Measurements from ENCODE around the gene RGS9BP. TPM values are rescaled to one million over a fixed set of nuclear protein-coding genes. Genes with fewer than 3 reads are reported as not detected.

The RGS9BP gene
- total and polyA plus RNA-seq, 2 experiments from 2014 or later = 0.08 to 0.22 TPM

DNA sequence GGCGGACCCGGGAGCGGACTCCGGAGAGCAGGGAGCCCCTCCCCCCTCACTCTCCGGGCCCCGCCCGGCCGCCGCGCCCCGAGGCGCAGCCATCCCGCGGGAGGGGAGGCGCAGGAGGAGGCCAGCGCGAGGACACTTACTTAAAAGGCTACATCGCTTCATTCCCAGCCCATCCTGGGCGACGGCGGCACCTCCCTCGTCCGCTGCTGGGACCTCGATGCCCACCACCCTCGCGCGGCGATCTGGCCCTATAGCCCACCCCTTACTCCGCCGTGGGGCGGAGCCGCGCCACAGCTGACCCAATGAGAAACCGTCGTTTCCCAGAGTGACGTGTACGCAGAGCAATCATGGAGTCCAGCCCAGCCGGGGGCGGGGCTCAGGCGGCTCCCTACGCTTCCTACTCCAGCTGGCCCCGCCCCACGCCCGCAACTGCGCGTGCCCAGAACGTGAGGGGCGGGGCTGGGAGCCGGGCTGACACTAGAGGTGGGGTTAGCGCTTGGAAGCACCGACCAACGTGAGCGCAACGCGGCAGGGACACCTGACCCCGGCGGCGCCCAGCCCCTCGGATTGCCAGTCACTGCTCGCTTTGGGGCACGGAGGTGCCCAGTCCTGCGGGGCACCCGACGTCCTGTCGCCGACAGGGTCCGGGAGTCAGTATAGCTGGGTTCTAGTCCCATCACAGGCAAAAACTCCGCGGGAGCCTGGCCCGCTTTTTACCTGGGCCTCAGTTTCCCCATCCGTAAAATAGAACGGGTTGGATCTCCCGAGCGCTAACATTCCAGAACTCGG, 523 bp upstream of the RGS9BP start, which contains the start of gene ANKRD27:
Gene ANKRD27, minus strand, starts transcription at position 250 of the 789 bp plus-strand sequence. CDS start 16,165 bp downstream, outside the sequence.
- H3K4me1 ChIP-seq (ENCODE audit: insufficient read depth) = peaks cover 18% of the 10 kb centered on the region
- WGBS, 2 experiments (ENCODE audit: low coverage in 1 of 2, low lambda C conversion rate in 2 of 2, missing lambda C conversion rate in 2 of 2) = 1 to 3% methylated on average over 39 to 73 of the region's 75 CpGs
- H2AFZ ChIP-seq = peak within 1 kb of the TSS; percentile 94
- no peaks in the 10 kb centered on the region; the same call in 1 of the 2 replicates for H4K20me1 ChIP-seq (ENCODE audit: insufficient read depth)
- H3K9me3 ChIP-seq (ENCODE audit: low read depth) = no peaks in the 10 kb centered on the region
- H3K4me3 ChIP-seq = peak within 1 kb of the TSS; percentile 80
- no peaks in the 10 kb centered on the region for H3K9me2 ChIP-seq (ENCODE audit: insufficient read depth)
- TF ChIP-seq EZH2phosphoT487 (IDR thresholded peaks at IDR 0.05; ENCODE audit: insufficient read depth, low read depth) = no peak
- no peak for TF ChIP-seq EZH2 (IDR thresholded peaks at IDR 0.05; ENCODE audit: insufficient read depth, poor library complexity, severe bottlenecking)
- H3K27ac ChIP-seq = peak within 1 kb of the TSS; percentile 45; the same call in 1 of the 2 replicates
- H3K27me3 ChIP-seq (replicated peaks; ENCODE audit: insufficient read depth) = peaks cover 19% of the 10 kb centered on the region
- no peaks in the 10 kb centered on the region for H3F3A ChIP-seq (ENCODE audit: insufficient read depth)
- H3K4me2 ChIP-seq (ENCODE audit: unreplicated experiment) = peak within 1 kb of the TSS; percentile 94
- peaks cover 47% of the 10 kb centered on the region for H3K79me2 ChIP-seq (ENCODE audit: insufficient read depth)
- no peaks in the 10 kb centered on the region for H3K36me3 ChIP-seq (ENCODE audit: low read depth)
- in situ Hi-C loops (cut with MboI) = no loop called here
- peak within 1 kb of the TSS; percentile 80 for H3K9ac ChIP-seq
- peak; percentile 99 for DNase-seq

DNA sequence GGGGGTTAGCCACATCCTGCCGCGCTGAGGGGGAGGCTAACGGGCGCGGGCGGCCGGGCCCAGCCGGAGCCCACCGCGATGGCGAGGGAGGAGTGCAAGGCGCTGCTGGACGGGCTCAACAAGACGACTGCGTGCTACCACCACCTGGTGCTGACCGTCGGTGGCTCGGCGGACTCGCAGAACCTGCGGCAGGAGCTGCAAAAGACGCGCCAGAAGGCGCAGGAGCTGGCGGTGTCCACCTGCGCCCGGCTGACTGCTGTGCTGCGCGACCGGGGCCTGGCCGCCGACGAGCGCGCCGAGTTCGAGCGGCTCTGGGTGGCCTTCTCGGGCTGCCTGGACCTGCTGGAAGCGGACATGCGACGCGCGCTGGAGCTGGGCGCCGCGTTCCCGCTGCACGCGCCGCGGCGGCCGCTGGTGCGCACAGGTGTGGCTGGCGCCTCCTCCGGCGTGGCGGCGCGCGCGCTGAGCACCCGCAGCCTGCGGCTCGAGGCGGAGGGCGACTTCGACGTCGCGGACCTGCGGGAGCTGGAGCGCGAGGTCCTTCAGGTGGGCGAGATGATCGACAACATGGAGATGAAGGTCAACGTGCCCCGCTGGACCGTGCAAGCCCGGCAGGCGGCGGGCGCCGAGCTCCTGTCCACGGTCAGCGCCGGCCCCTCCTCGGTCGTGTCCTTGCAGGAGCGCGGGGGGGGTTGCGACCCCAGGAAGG, 692 bp downstream of the RGS9BP start:
- Histone ChIP-seq H3K9me3 (ENCODE audit: low read depth) (no peaks in the 10 kb centered on the region), H3K9me2 (ENCODE audit: insufficient read depth) (no peaks in the 10 kb centered on the region), H4K20me1 (ENCODE audit: insufficient read depth) (no peaks in the 10 kb centered on the region; the same call in 1 of the 2 replicates), H3K36me3 (ENCODE audit: low read depth) (no peaks in the 10 kb centered on the region), H3K4me1 (ENCODE audit: insufficient read depth) (peaks cover 18% of the 10 kb centered on the region), H3K4me3 (peak overlapping the region; percentile 80), H3F3A (ENCODE audit: insufficient read depth) (no peaks in the 10 kb centered on the region), H3K9ac (no peak overlapping the region), H3K4me2 (ENCODE audit: unreplicated experiment) (peak overlapping the region; percentile 89), H3K27ac (no peak overlapping the region), H3K27me3 (replicated peaks; ENCODE audit: insufficient read depth) (peaks cover 19% of the 10 kb centered on the region), H2AFZ (peak overlapping the region; percentile 94), H3K79me2 (ENCODE audit: insufficient read depth) (peaks cover 34% of the 10 kb centered on the region)
- no peak for TF ChIP-seq EZH2phosphoT487 (IDR thresholded peaks at IDR 0.05; ENCODE audit: insufficient read depth, low read depth)
- peak; percentile 67 for TF ChIP-seq EZH2 (IDR thresholded peaks at IDR 0.05; ENCODE audit: insufficient read depth, poor library complexity, severe bottlenecking)
- in situ Hi-C loops (cut with MboI) = no loop called here
- WGBS, 2 experiments (ENCODE audit: low coverage in 1 of 2, low lambda C conversion rate in 2 of 2, missing lambda C conversion rate in 2 of 2) = 6 to 7% methylated on average over 45 to 84 of the region's 93 CpGs
- DNase-seq = peak; percentile 23

DNA sequence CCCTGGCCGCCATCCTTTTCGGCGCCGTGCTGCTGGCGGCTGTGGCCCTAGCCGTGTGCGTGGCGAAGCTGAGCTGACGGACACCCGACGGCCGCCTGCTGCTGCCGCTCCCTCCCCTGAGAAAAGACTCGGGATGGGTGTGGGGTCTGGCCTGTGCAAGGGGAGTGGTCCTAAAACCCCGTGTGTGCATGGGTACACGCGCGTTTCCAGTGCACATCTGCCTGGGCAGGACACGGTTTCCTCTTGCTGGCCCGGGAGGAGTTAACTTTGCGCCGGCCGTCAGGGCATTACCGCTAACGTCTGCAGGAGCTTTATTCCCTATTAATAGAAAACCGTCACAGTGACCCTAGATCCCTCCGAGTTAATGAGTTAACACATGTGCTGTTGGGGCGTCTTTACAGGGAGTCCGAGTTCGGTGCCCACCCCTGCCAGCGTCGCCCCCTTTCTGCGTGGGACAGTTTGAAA, 1.3 kb downstream of the RGS9BP start:
- DNase-seq = no peak
- H3K36me3 ChIP-seq (ENCODE audit: low read depth) = no peaks in the 10 kb centered on the region
- no peaks in the 10 kb centered on the region for H4K20me1 ChIP-seq (ENCODE audit: insufficient read depth)
- H3K27me3 ChIP-seq (replicated peaks; ENCODE audit: insufficient read depth) = peaks cover 19% of the 10 kb centered on the region
- TF ChIP-seq EZH2phosphoT487 (IDR thresholded peaks at IDR 0.05; ENCODE audit: insufficient read depth, low read depth) (no peak), EZH2 (IDR thresholded peaks at IDR 0.05; ENCODE audit: insufficient read depth, poor library complexity, severe bottlenecking) (no peak)
- 30 to 32% methylated on average over 30 to 33 of the region's 33 CpGs for WGBS, 2 experiments (ENCODE audit: low coverage in 1 of 2, low lambda C conversion rate in 2 of 2, missing lambda C conversion rate in 2 of 2)
- no peaks in the 10 kb centered on the region for H3F3A ChIP-seq (ENCODE audit: insufficient read depth)
- no peaks in the 10 kb centered on the region for H3K9me2 ChIP-seq (ENCODE audit: insufficient read depth)
- H3K79me2 ChIP-seq (ENCODE audit: insufficient read depth) = peaks cover 29% of the 10 kb centered on the region
- no peaks in the 10 kb centered on the region for H3K9me3 ChIP-seq (ENCODE audit: low read depth)
- H3K4me2 ChIP-seq (ENCODE audit: unreplicated experiment) = no peak overlapping the region
- peaks cover 12% of the 10 kb centered on the region for H3K4me1 ChIP-seq (ENCODE audit: insufficient read depth)
- H3K4me3 ChIP-seq = no peak overlapping the region
- H3K27ac ChIP-seq = no peak overlapping the region
- in situ Hi-C loops (cut with MboI) = no loop called here
- H2AFZ ChIP-seq = no peak overlapping the region
- H3K9ac ChIP-seq = no peak overlapping the region

DNA sequence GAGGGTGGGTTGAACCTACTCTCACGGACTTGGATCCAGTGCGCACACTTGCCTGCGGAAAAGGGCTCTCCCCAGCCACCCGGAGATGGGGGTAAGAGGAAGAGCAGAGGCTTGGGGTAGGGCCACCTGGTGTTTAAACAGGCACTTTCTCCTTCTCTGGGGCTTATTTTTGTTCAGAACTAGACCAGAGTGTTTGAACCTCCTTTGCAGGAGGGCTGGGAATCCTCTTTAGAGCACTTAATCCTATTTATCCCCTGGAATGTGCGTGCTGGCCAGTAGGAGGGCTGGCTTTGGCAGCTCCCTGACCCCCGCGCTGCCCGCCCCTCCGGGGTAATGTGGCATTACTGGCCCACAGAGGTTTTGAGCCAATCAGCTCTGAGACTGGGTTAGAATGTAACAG, 2.0 kb downstream of the RGS9BP start:
- Histone ChIP-seq H3K4me2 (ENCODE audit: unreplicated experiment) (no peak overlapping the region), H3K27me3 (replicated peaks; ENCODE audit: insufficient read depth) (peaks cover 19% of the 10 kb centered on the region), H3K4me3 (no peak overlapping the region), H4K20me1 (ENCODE audit: insufficient read depth) (no peaks in the 10 kb centered on the region), H3K9me2 (ENCODE audit: insufficient read depth) (no peaks in the 10 kb centered on the region), H3K9me3 (ENCODE audit: low read depth) (no peaks in the 10 kb centered on the region), H3K36me3 (ENCODE audit: low read depth) (no peaks in the 10 kb centered on the region), H3F3A (ENCODE audit: insufficient read depth) (no peaks in the 10 kb centered on the region), H3K79me2 (ENCODE audit: insufficient read depth) (peaks cover 21% of the 10 kb centered on the region), H2AFZ (no peak overlapping the region), H3K27ac (no peak overlapping the region), H3K4me1 (ENCODE audit: insufficient read depth) (peaks cover 5% of the 10 kb centered on the region; the same call in 1 of the 2 replicates), H3K9ac (no peak overlapping the region)
- 88% methylated on average over 9 of the region's 9 CpGs for WGBS, 2 experiments (ENCODE audit: low coverage in 1 of 2, low lambda C conversion rate in 2 of 2, missing lambda C conversion rate in 2 of 2)
- in situ Hi-C loops (cut with MboI) = no loop called here
- no peak for TF ChIP-seq EZH2 (IDR thresholded peaks at IDR 0.05; ENCODE audit: insufficient read depth, poor library complexity, severe bottlenecking)
- TF ChIP-seq EZH2phosphoT487 (IDR thresholded peaks at IDR 0.05; ENCODE audit: insufficient read depth, low read depth) = no peak
- DNase-seq = no peak
